HL-60 (cell line): ENCODE measurements around the gene PRSS8.

Experiments used
- DNase-seq, 2 experiments: peaks; one replicate each; pipeline ENCODE4 v3.0.0-alpha.2; 2010 to 2020; ENCODE audit warnings: low read depth in 1 of 2, low spot score in 1 of 2
- H3K27ac ChIP-seq: fragments of 250-450 bp; sonication (Bioruptor Pico); replicated peaks from 2 replicates; pipeline ENCODE4 v1.5.1; 2020; ENCODE audit warnings: mild to moderate bottlenecking, moderate library complexity
- H3K27me3 ChIP-seq: fragments of 250-450 bp; sonication (Bioruptor Pico); 2 replicates; pipeline ENCODE4 v1.5.1; 2021; ENCODE audit warnings: mild to moderate bottlenecking, moderate library complexity; ENCODE audit not compliant: insufficient read depth, poor library complexity, severe bottlenecking
- H3K4me3 ChIP-seq: replicated peaks from 2 replicates; pipeline ENCODE4 v1.5.1; 2011; ENCODE audit warnings: mild to moderate bottlenecking, control low read depth, low read length; ENCODE audit not compliant: insufficient read depth
- CTCF ChIP-seq: IDR thresholded peaks from one replicate; pipeline ENCODE4 v1.5.1; 2011; ENCODE audit warnings: low read length, control low read depth, inconsistent platforms; ENCODE audit not compliant: insufficient read depth
- GABPA ChIP-seq: IDR thresholded peaks from 2 replicates; pipeline ENCODE4 v1.6.1; 2012; ENCODE audit warnings: low read depth
- POLR2AphosphoS5 ChIP-seq: IDR thresholded peaks from 2 replicates; pipeline ENCODE4 v1.6.1; 2012; ENCODE audit warnings: low read depth
- SPI1 ChIP-seq: IDR thresholded peaks from 2 replicates; pipeline ENCODE4 v1.6.1; 2012; ENCODE audit warnings: low read depth, mild to moderate bottlenecking, borderline replicate concordance
- TF ChIP-seq, protein P1 (sequence below): IDR thresholded peaks from 2 replicates; pipeline ENCODE4 v1.6.1; 2012; ENCODE audit warnings: low read depth; ENCODE audit not compliant: insufficient replicate concordance

Gene PRSS8

DNA sequence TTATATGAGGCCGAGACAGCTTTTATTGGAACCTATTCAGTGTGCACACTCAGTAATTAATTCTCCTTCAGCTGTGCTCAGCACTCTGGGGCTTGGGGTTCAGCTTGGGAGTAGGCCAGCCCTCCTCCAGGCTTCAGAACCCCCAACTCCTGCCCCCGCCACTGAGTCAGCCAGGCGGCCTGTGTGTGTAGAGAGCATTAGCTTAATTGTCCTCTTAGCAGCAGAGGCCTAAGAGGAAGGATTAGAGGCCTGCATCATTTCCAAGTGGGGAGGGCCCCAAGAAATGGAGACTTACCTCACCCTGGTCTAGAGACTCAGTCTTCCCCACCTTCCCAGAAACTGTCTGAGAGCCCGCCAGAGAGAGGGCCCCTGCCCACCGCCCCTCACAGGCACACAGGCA lies 47.6 kb downstream of the PRSS8 start:
- Histone ChIP-seq H3K27ac (no peak overlapping the region), H3K4me3 (no peak overlapping the region), H3K27me3 (no peaks in the 10 kb centered on the region)
- DNase-seq = no peak
- TF ChIP-seq GABPA (no peak), CTCF (no peak), SPI1 (no peak), POLR2AphosphoS5 (no peak)
- TF ChIP-seq, protein P1, sequence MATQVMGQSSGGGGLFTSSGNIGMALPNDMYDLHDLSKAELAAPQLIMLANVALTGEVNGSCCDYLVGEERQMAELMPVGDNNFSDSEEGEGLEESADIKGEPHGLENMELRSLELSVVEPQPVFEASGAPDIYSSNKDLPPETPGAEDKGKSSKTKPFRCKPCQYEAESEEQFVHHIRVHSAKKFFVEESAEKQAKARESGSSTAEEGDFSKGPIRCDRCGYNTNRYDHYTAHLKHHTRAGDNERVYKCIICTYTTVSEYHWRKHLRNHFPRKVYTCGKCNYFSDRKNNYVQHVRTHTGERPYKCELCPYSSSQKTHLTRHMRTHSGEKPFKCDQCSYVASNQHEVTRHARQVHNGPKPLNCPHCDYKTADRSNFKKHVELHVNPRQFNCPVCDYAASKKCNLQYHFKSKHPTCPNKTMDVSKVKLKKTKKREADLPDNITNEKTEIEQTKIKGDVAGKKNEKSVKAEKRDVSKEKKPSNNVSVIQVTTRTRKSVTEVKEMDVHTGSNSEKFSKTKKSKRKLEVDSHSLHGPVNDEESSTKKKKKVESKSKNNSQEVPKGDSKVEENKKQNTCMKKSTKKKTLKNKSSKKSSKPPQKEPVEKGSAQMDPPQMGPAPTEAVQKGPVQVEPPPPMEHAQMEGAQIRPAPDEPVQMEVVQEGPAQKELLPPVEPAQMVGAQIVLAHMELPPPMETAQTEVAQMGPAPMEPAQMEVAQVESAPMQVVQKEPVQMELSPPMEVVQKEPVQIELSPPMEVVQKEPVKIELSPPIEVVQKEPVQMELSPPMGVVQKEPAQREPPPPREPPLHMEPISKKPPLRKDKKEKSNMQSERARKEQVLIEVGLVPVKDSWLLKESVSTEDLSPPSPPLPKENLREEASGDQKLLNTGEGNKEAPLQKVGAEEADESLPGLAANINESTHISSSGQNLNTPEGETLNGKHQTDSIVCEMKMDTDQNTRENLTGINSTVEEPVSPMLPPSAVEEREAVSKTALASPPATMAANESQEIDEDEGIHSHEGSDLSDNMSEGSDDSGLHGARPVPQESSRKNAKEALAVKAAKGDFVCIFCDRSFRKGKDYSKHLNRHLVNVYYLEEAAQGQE = no peak

GRCh38 chr16:31087481-31087880 lies 48.0 kb downstream of the PRSS8 start:
- no peak for TF ChIP-seq SPI1
- TF ChIP-seq, protein P1 = no peak
- no peak for TF ChIP-seq CTCF
- TF ChIP-seq POLR2AphosphoS5 = no peak
- TF ChIP-seq GABPA = no peak
- Histone ChIP-seq H3K27ac (no peak overlapping the region), H3K4me3 (no peak overlapping the region), H3K27me3 (no peaks in the 10 kb centered on the region)
- DNase-seq = no peak

GRCh38 chr16:31086629-31086906 lies 49.0 kb downstream of the PRSS8 start:
- TF ChIP-seq SPI1 (no peak), POLR2AphosphoS5 (no peak), CTCF (no peak), GABPA (no peak)
- TF ChIP-seq, protein P1 = no peak
- Histone ChIP-seq H3K27ac (no peak overlapping the region), H3K27me3 (no peaks in the 10 kb centered on the region), H3K4me3 (no peak overlapping the region)
- DNase-seq = no peak
